ENCODE data around the gene ZBTB8OS. TPM values are rescaled to one million over a fixed set of nuclear protein-coding genes. Genes with fewer than 3 reads are reported as not detected.

Gene ZBTB8OS
- total and polyA plus RNA-seq, 9 of the 15 experiments (the other 6 are each of a cell fraction or from before 2014, with no cell fraction given): 54.8 to 230 (median 107) TPM

GRCh38 chr1:32650752-32651460 lies 556 bp upstream of the ZBTB8OS start, which contains the start of gene RBBP4 (continued):
- TF ChIP-seq, protein P1, sequence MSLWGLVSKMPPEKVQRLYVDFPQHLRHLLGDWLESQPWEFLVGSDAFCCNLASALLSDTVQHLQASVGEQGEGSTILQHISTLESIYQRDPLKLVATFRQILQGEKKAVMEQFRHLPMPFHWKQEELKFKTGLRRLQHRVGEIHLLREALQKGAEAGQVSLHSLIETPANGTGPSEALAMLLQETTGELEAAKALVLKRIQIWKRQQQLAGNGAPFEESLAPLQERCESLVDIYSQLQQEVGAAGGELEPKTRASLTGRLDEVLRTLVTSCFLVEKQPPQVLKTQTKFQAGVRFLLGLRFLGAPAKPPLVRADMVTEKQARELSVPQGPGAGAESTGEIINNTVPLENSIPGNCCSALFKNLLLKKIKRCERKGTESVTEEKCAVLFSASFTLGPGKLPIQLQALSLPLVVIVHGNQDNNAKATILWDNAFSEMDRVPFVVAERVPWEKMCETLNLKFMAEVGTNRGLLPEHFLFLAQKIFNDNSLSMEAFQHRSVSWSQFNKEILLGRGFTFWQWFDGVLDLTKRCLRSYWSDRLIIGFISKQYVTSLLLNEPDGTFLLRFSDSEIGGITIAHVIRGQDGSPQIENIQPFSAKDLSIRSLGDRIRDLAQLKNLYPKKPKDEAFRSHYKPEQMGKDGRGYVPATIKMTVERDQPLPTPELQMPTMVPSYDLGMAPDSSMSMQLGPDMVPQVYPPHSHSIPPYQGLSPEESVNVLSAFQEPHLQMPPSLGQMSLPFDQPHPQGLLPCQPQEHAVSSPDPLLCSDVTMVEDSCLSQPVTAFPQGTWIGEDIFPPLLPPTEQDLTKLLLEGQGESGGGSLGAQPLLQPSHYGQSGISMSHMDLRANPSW (CRISPR knock-in tag; IDR thresholded peaks at IDR 0.05): 0 out of 2 replicates have a peak, but pooled peaks have one; percentile 88
- TF ChIP-seq RBM14 (IDR thresholded peaks at IDR 0.05; ENCODE audit: borderline replicate concordance, insufficient read depth, low read depth, low read length) (no peak), NR4A1 (CRISPR knock-in tag; IDR thresholded peaks at IDR 0.05) (peak; percentile 99), NR4A1 (tag; IDR thresholded peaks at IDR 0.05) (peak; percentile 99), ZNF785 (CRISPR knock-in tag; IDR thresholded peaks at IDR 0.05) (no peak), FOXP4 (CRISPR knock-in tag; IDR thresholded peaks at IDR 0.05; ENCODE audit: borderline replicate concordance) (peak; percentile 77; the same call in 1 of the 2 replicates), MXD1 (CRISPR knock-in tag; IDR thresholded peaks at IDR 0.05; ENCODE audit: borderline replicate concordance, poor library complexity, severe bottlenecking) (peak; percentile 84), ZNF431 (CRISPR knock-in tag; IDR thresholded peaks at IDR 0.05) (peak; percentile 64; the same call in 1 of the 2 replicates), CBX2 (IDR thresholded peaks at IDR 0.05; ENCODE audit: insufficient read depth, low read length, poor library complexity, severe bottlenecking) (no peak), ATF6 (CRISPR knock-in tag; IDR thresholded peaks at IDR 0.05) (peak; percentile 78; the same call in 1 of the 2 replicates), SNRNP70 (optimal IDR thresholded peaks at IDR 0.05; ENCODE audit: low read depth, low read length) (no peak), GABPB2 (CRISPR knock-in tag; conservative IDR thresholded peaks at IDR 0.05) (0 out of 2 replicates have a peak, but pooled peaks have one; percentile 1), ZBTB34 (CRISPR knock-in tag; IDR thresholded peaks at IDR 0.05) (peak; percentile 93), MAFG (tag; conservative IDR thresholded peaks at IDR 0.05) (peak; percentile 53), GABPB1 (CRISPR knock-in tag; IDR thresholded peaks at IDR 0.05) (peak; percentile 64)
